Mammary epithelial cell (primary cell): ENCODE measurements around the gene GRID2.

ENCODE experiments used
- EZH2 ChIP-seq: IDR thresholded peaks from 2 replicates; pipeline ENCODE4 v1.6.1; 2012; ENCODE audit warnings: low read length, inconsistent platforms, borderline replicate concordance
- TF ChIP-seq, protein P1 (sequence below), 2 donors: IDR thresholded peaks in 1 of 2; conservative IDR thresholded peaks in 1 of 2; 2 replicates each; pipeline ENCODE4 v1.5.1; 2011 to 2012; ENCODE audit warnings: inconsistent platforms in 2 of 2, low read length in 2 of 2, mild to moderate bottlenecking in 2 of 2, control low read depth in 1 of 2, low read depth in 1 of 2; ENCODE audit not compliant: insufficient read depth in 1 of 2; ENCODE audit errors: extremely low read depth in 1 of 2

DNA sequence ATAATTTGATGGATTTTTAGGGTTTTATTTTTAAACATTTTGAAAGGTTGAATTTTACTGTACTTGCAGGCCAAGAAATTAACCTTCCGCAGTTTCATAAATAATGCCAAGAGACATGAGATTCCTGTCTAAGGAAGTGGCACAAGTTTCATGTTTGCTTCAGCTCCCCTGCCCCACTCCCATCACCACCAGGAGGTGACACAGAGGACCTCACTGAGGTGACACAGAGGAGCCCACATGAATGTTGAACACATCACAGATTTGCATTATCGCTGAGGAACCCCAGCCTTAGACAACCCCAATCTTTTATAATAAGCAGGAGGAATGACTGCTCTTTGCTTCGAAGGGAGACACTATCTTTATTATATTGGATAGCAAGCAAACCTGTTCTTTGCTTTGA lies 1033.4 kb downstream of the GRID2 start:
- TF ChIP-seq, protein P1, sequence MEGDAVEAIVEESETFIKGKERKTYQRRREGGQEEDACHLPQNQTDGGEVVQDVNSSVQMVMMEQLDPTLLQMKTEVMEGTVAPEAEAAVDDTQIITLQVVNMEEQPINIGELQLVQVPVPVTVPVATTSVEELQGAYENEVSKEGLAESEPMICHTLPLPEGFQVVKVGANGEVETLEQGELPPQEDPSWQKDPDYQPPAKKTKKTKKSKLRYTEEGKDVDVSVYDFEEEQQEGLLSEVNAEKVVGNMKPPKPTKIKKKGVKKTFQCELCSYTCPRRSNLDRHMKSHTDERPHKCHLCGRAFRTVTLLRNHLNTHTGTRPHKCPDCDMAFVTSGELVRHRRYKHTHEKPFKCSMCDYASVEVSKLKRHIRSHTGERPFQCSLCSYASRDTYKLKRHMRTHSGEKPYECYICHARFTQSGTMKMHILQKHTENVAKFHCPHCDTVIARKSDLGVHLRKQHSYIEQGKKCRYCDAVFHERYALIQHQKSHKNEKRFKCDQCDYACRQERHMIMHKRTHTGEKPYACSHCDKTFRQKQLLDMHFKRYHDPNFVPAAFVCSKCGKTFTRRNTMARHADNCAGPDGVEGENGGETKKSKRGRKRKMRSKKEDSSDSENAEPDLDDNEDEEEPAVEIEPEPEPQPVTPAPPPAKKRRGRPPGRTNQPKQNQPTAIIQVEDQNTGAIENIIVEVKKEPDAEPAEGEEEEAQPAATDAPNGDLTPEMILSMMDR (conservative IDR thresholded peaks at IDR 0.05 in 1 of 2, IDR thresholded peaks at IDR 0.05 in 1 of 2; ENCODE audit: extremely low read depth in 1 of 2, insufficient read depth in 1 of 2, low read depth in 1 of 2, low read length in 2 of 2): no peak
- no peak for TF ChIP-seq EZH2
